ENCODE data around the gene SERPINB5.

The SERPINB5 gene

GRCh38 chr18:63440219-63440618 lies 36.5 kb upstream of the SERPINB5 start:
- no peak for TF ChIP-seq CTCF (IDR thresholded peaks at IDR 0.05; ENCODE audit: control insufficient read depth, insufficient read depth, low read depth, low read length, missing control alignments)
- DNase-seq (ENCODE audit: low read depth): no peak
- H3K4me3 ChIP-seq (ENCODE audit: control insufficient read depth, low read depth, low read length): no peak overlapping the region

DNA sequence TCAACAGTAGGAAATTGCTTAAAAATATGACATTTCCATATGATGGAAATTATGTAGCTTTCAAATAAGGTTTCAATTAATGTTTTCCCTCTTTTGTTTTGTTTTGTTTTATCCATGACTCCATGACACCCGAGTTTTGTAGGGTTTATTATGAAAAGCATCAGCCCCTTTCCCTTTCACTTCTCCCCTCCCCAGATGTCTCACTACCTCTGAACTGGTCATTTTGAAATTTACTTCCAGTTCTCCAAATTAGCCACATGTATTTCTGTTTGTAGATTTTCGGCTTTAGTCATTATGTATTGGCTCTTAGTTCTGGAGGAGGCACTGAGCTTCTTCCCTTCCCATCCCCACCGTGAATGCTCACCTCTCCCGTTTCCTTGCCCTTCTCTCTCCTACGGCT lies 35.9 kb upstream of the SERPINB5 start:
- no peak for TF ChIP-seq CTCF (IDR thresholded peaks at IDR 0.05; ENCODE audit: control insufficient read depth, insufficient read depth, low read depth, low read length, missing control alignments)
- DNase-seq (ENCODE audit: low read depth): no peak
- no peak overlapping the region for H3K4me3 ChIP-seq (ENCODE audit: control insufficient read depth, low read depth, low read length)

- TF ChIP-seq CTCF (IDR thresholded peaks at IDR 0.05; ENCODE audit: control insufficient read depth, insufficient read depth, low read depth, low read length, missing control alignments): no peak
- no peak overlapping the region for H3K4me3 ChIP-seq (ENCODE audit: control insufficient read depth, low read depth, low read length)
- no peak for DNase-seq (ENCODE audit: low read depth)
Observed at GRCh38 chr18:63443829-63444228, 32.9 kb upstream of the SERPINB5 start.

GRCh38 chr18:63444580-63444979 lies 32.2 kb upstream of the SERPINB5 start:
- TF ChIP-seq CTCF (IDR thresholded peaks at IDR 0.05; ENCODE audit: control insufficient read depth, insufficient read depth, low read depth, low read length, missing control alignments): no peak
- H3K4me3 ChIP-seq (ENCODE audit: control insufficient read depth, low read depth, low read length): no peak overlapping the region
- DNase-seq (ENCODE audit: low read depth): peak; percentile 83

DNA sequence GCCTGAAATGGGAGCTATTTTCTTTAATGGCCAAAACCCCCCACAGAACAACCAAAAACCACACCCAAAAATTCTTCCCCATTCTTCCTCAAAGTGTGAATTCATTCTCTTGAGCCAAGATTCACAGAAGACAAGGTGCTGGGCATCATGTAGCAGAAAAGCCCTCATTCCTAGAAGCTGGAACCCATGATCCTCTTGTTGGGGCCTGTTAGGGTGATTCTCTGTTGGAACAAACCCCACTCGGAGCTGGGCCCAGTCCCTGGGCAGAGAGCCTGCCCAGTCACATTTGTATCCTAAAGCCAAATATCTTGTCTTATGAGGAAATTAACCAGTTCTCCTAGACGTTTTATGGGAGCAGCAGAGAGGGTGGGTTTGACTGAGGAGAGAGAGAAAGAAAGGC lies 31.7 kb upstream of the SERPINB5 start:
- TF ChIP-seq CTCF (IDR thresholded peaks at IDR 0.05; ENCODE audit: control insufficient read depth, insufficient read depth, low read depth, low read length, missing control alignments): no peak
- DNase-seq (ENCODE audit: low read depth): no peak
- H3K4me3 ChIP-seq (ENCODE audit: control insufficient read depth, low read depth, low read length): no peak overlapping the region

DNA sequence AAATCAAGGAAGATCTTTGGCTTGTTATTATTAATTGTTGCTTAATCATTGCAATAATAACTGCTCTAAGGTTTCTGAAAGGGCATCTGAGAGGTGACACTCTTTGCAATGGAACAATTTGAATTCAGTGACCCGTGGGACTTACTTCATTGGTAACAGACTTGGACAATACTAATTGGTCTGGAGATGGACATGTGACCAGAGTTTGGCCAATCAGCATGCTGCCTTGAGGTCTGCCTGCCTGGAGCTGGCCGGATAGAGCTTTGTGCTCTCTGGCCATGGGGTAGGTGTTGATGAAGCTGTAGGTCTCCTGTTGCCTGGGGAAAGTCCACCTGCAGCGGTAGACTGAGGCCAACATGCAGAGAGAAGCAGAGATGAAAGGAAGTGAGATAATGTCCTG lies 30.5 kb upstream of the SERPINB5 start:
- TF ChIP-seq CTCF (IDR thresholded peaks at IDR 0.05; ENCODE audit: control insufficient read depth, insufficient read depth, low read depth, low read length, missing control alignments): no peak
- no peak for DNase-seq (ENCODE audit: low read depth)
- no peak overlapping the region for H3K4me3 ChIP-seq (ENCODE audit: control insufficient read depth, low read depth, low read length)

- no peak overlapping the region for H3K4me3 ChIP-seq (ENCODE audit: control insufficient read depth, low read depth, low read length)
- TF ChIP-seq CTCF (IDR thresholded peaks at IDR 0.05; ENCODE audit: control insufficient read depth, insufficient read depth, low read depth, low read length, missing control alignments): no peak
- no peak for DNase-seq (ENCODE audit: low read depth)
Observed at GRCh38 chr18:63447066-63447465, 29.7 kb upstream of the SERPINB5 start.

All from AG09309 (cell line).